K562 treated with DMSO at 1 percent for 24 hours (cell line): Measurements from ENCODE around the gene DTX4. TPM values are rescaled to one million over a fixed set of nuclear protein-coding genes. Genes with fewer than 3 reads are reported as not detected.

Source experiments
- total RNA-seq: library from RNA; unstranded; fragments of 300-600 nt; gene quantifications from 2 replicates; pipeline ENCODE4 v1.2.3, GENCODE V29; 2022; ENCODE audit warnings: low read depth; ENCODE audit not compliant: insufficient read depth

The DTX4 gene
- total RNA-seq = 0.38 and 0.49 TPM in 2 replicates

GRCh38 chr11:59171508-59172322 lies at the start of gene DTX4:
TSS of gene DTX4 (plus strand) at chr11:59172132. CDS start at chr11:59172596, 464 bp downstream.

GRCh38 chr11:59142530-59143507 lies 29.1 kb upstream of the DTX4 start, which contains the start of gene FAM111A:
TSS of gene FAM111A (plus strand) at chr11:59142856. CDS start at chr11:59148873, 6,017 bp downstream.

GRCh38 chr11:59212744-59213631 lies 41.1 kb downstream of the DTX4 start, which contains the start of gene MPEG1:
TSS of gene MPEG1 (minus strand) at chr11:59212927. CDS start at chr11:59212865, 62 bp downstream.

Other genes starting within 250 kb of the DTX4 start
- not detected in 2 replicates for gene GLYATL1, start 232.6 kb upstream of the DTX4 start, total RNA-seq
- not detected in 2 replicates for gene GLYATL1B, start 85.8 kb upstream of the DTX4 start, total RNA-seq
- 0.41 and 0.44 TPM in 2 replicates for gene FAM111B, start 64.9 kb upstream of the DTX4 start, total RNA-seq
- gene FAM111A, start 29.3 kb upstream of the DTX4 start, total RNA-seq = 24.2 and 36.9 TPM in 2 replicates
- not detected in 2 replicates for gene MPEG1, start 40.8 kb downstream of the DTX4 start, total RNA-seq
- gene OR5AN1, start 186.8 kb downstream of the DTX4 start, total RNA-seq = not detected in 2 replicates